GM23338 (cell line): Measurements from ENCODE around the gene XKR7. TPM values are rescaled to one million over a fixed set of nuclear protein-coding genes. Genes with fewer than 3 reads are reported as not detected.

Experiments used
- ATAC-seq: fragments of 200-7000 bp; cut with Tn5 transposase; 3 replicates; pipeline ENCODE4 v1.9.1; 2020
- DNase-seq: peaks from one replicate; pipeline ENCODE4 v3.0.0-alpha.2; 2015; ENCODE audit warnings: low spot score
- H2AFZ ChIP-seq: fragments of 200-600 bp; sonication (generic); 2 replicates; pipeline ENCODE4 v1.8.0; 2016; ENCODE audit warnings: antibody characterized with exemption, mild to moderate bottlenecking, moderate library complexity
- H3F3A ChIP-seq: fragments of 200-600 bp; sonication (generic); replicated peaks from 2 replicates; pipeline ENCODE4 v1.8.0; 2017; ENCODE audit warnings: antibody characterized with exemption, mixed run types, low read depth
- H3K27ac ChIP-seq: fragments of 200-600 bp; sonication (generic); 2 replicates; pipeline ENCODE4 v1.6.1; 2016; ENCODE audit warnings: low read depth
- H3K27me3 ChIP-seq: fragments of 200-600 bp; sonication (generic); 2 replicates; pipeline ENCODE4 v1.8.0; 2016; ENCODE audit warnings: mild to moderate bottlenecking, mixed run types, moderate library complexity; ENCODE audit not compliant: insufficient read depth
- H3K36me3 ChIP-seq: fragments of 200-600 bp; sonication (generic); 2 replicates; pipeline ENCODE4 v1.8.0; 2016; ENCODE audit warnings: mild to moderate bottlenecking; ENCODE audit not compliant: insufficient read depth
- H3K4me1 ChIP-seq: fragments of 200-600 bp; sonication (generic); 2 replicates; pipeline ENCODE4 v1.8.0; 2016; ENCODE audit warnings: mild to moderate bottlenecking, moderate library complexity; ENCODE audit not compliant: insufficient read depth
- H3K4me2 ChIP-seq: fragments of 200-600 bp; sonication (generic); 2 replicates; pipeline ENCODE4 v1.7.1; 2017; ENCODE audit warnings: mixed run types
- H3K4me3 ChIP-seq: fragments of 200-600 bp; sonication (generic); 2 replicates; pipeline ENCODE4 v1.6.1; 2016; ENCODE audit warnings: mixed run types
- H3K79me2 ChIP-seq: fragments of 200-600 bp; sonication (generic); replicated peaks from 2 replicates; pipeline ENCODE4 v1.8.0; 2017; ENCODE audit warnings: mild to moderate bottlenecking; ENCODE audit not compliant: insufficient read depth
- H3K9me2 ChIP-seq: fragments of 200-600 bp; sonication (generic); 2 replicates; pipeline ENCODE4 v1.8.0; 2017; ENCODE audit not compliant: insufficient read depth
- H4K20me1 ChIP-seq: fragments of 200-600 bp; sonication (generic); replicated peaks from 2 replicates; pipeline ENCODE4 v1.8.0; 2017; ENCODE audit warnings: mild to moderate bottlenecking; ENCODE audit not compliant: insufficient read depth
- H3K27ac Mint-ChIP-seq: 2 replicates; pipeline ENCODE4 v1.8.0; 2020; ENCODE audit warnings: inconsistent platforms, mild to moderate bottlenecking, moderate library complexity, mixed read lengths
- H3K27me3 Mint-ChIP-seq: 3 replicates; pipeline ENCODE4 v1.8.0; 2022; ENCODE audit warnings: low read depth, mild to moderate bottlenecking, moderate library complexity, mixed read lengths, inconsistent platforms; ENCODE audit not compliant: insufficient read depth, poor library complexity
- H3K36me3 Mint-ChIP-seq: 3 replicates; pipeline ENCODE4 v1.8.0; 2021; ENCODE audit warnings: low read depth, mild to moderate bottlenecking, inconsistent platforms, moderate library complexity, mixed read lengths
- H3K4me1 Mint-ChIP-seq: 3 replicates; pipeline ENCODE4 v1.8.0; 2020; ENCODE audit warnings: mild to moderate bottlenecking, inconsistent platforms, mixed read lengths
- H3K4me3 Mint-ChIP-seq: 3 replicates; pipeline ENCODE4 v1.8.0; 2021; ENCODE audit warnings: moderate library complexity, mild to moderate bottlenecking, inconsistent platforms, mixed read lengths
- H3K9me3 Mint-ChIP-seq: 3 replicates; pipeline ENCODE4 v1.8.0; 2020; ENCODE audit warnings: moderate library complexity, mild to moderate bottlenecking, inconsistent platforms, mixed read lengths
- CREB1 ChIP-seq: fragments of 250-450 bp; sonication (Bioruptor Pico); IDR thresholded peaks from 2 replicates; pipeline ENCODE4 v1.5.0; 2020; ENCODE audit warnings: low read depth, mild to moderate bottlenecking, moderate library complexity
- ETS1 ChIP-seq: IDR thresholded peaks from 2 replicates; pipeline ENCODE4 v1.6.1; 2016; ENCODE audit warnings: antibody characterized with exemption
- EZH2 ChIP-seq: fragments of 200-600 bp; sonication (generic); IDR thresholded peaks from one replicate; pipeline ENCODE4 v1.8.0; 2017; ENCODE audit warnings: antibody characterized with exemption, mild to moderate bottlenecking, low read depth; ENCODE audit not compliant: unreplicated experiment
- EZH2phosphoT487 ChIP-seq: fragments of 200-600 bp; sonication (generic); IDR thresholded peaks from one replicate; pipeline ENCODE4 v1.8.1; 2018; ENCODE audit warnings: antibody characterized with exemption; ENCODE audit not compliant: unreplicated experiment
- JUNB ChIP-seq: IDR thresholded peaks from one replicate; pipeline ENCODE4 v1.6.1; 2016; ENCODE audit warnings: antibody characterized with exemption; ENCODE audit not compliant: unreplicated experiment
- NANOG ChIP-seq: IDR thresholded peaks from 2 replicates; pipeline ENCODE4 v1.6.1; 2016; ENCODE audit warnings: antibody characterized with exemption, borderline replicate concordance
- POLR2AphosphoS5 ChIP-seq: IDR thresholded peaks from 2 replicates; pipeline ENCODE4 v1.6.1; 2016; ENCODE audit warnings: antibody characterized with exemption, low read depth
- STAT1 ChIP-seq: IDR thresholded peaks from one replicate; pipeline ENCODE4 v1.6.1; 2016; ENCODE audit warnings: antibody characterized with exemption; ENCODE audit not compliant: unreplicated experiment
- ZNF114 ChIP-seq: fragments of 250-450 bp; sonication (Bioruptor Pico); IDR thresholded peaks from 2 replicates; pipeline ENCODE4 v1.5.0; 2020; ENCODE audit warnings: mild to moderate bottlenecking, moderate library complexity
- polyA plus RNA-seq: library from polyadenylated mRNA; unstranded; fragments of >200 nt; fragmentation: Nextera tagmentation; extraction: Ambion mirVana; gene quantifications from 2 replicates; pipeline ENCODE4 v1.2.1, GENCODE V29; 2016
- total RNA-seq: library from RNA; depleted of rRNA; stranded (reverse); fragments of >200 nt; shearing (Covaris generic); gene quantifications from 2 replicates; pipeline ENCODE4 v1.2.3, GENCODE V29; 2014
- TF ChIP-seq, protein P1 (sequence below), 2 experiments: fragments of 200-600 bp in 1 of 2; sonication (generic) in 1 of 2; conservative IDR thresholded peaks; 2 replicates each; pipeline versions ENCODE4 v1.5.1 to v1.6.1; 2016 to 2017; ENCODE audit warnings: antibody characterized with exemption in 2 of 2, low read depth in 2 of 2, mild to moderate bottlenecking in 2 of 2, moderate library complexity in 1 of 2
- TF ChIP-seq, protein P2 (sequence below): IDR thresholded peaks from one replicate; pipeline ENCODE4 v1.6.1; 2018; ENCODE audit warnings: antibody characterized with exemption; ENCODE audit not compliant: unreplicated experiment
- TF ChIP-seq, protein P3 (sequence below): fragments of 250-450 bp; sonication (Bioruptor Pico); IDR thresholded peaks from 2 replicates; pipeline ENCODE4 v1.5.0; 2020; ENCODE audit warnings: mild to moderate bottlenecking, moderate library complexity

Gene XKR7
- total and polyA plus RNA-seq, 2 experiments from 2014 or later, result 0.61 to 3.9 TPM

DNA sequence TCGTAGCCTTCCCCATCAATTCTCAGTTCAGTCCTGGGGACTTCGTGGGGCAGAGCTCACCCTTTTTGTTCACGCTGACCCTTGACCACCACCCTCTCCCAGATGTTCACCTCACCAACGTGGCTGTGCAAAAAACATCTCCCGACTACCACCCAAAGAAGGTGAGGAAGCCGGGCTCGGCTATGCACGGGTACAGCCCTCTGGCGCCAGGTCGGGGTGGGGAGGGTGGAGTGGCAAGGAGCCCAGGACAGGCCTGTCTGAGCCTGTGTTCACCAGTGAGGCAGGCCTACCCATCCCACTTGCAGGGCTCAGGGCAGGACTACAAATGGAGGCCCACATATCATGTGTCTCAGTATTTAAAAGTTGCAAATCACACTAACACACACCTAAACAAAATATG, 34.3 kb upstream of the XKR7 start (continued):
- no peak for TF ChIP-seq ETS1
- TF ChIP-seq, protein P1, sequence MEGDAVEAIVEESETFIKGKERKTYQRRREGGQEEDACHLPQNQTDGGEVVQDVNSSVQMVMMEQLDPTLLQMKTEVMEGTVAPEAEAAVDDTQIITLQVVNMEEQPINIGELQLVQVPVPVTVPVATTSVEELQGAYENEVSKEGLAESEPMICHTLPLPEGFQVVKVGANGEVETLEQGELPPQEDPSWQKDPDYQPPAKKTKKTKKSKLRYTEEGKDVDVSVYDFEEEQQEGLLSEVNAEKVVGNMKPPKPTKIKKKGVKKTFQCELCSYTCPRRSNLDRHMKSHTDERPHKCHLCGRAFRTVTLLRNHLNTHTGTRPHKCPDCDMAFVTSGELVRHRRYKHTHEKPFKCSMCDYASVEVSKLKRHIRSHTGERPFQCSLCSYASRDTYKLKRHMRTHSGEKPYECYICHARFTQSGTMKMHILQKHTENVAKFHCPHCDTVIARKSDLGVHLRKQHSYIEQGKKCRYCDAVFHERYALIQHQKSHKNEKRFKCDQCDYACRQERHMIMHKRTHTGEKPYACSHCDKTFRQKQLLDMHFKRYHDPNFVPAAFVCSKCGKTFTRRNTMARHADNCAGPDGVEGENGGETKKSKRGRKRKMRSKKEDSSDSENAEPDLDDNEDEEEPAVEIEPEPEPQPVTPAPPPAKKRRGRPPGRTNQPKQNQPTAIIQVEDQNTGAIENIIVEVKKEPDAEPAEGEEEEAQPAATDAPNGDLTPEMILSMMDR (conservative IDR thresholded peaks at IDR 0.05; ENCODE audit: low read depth in 2 of 2), result no peak
- TF ChIP-seq, protein P2, sequence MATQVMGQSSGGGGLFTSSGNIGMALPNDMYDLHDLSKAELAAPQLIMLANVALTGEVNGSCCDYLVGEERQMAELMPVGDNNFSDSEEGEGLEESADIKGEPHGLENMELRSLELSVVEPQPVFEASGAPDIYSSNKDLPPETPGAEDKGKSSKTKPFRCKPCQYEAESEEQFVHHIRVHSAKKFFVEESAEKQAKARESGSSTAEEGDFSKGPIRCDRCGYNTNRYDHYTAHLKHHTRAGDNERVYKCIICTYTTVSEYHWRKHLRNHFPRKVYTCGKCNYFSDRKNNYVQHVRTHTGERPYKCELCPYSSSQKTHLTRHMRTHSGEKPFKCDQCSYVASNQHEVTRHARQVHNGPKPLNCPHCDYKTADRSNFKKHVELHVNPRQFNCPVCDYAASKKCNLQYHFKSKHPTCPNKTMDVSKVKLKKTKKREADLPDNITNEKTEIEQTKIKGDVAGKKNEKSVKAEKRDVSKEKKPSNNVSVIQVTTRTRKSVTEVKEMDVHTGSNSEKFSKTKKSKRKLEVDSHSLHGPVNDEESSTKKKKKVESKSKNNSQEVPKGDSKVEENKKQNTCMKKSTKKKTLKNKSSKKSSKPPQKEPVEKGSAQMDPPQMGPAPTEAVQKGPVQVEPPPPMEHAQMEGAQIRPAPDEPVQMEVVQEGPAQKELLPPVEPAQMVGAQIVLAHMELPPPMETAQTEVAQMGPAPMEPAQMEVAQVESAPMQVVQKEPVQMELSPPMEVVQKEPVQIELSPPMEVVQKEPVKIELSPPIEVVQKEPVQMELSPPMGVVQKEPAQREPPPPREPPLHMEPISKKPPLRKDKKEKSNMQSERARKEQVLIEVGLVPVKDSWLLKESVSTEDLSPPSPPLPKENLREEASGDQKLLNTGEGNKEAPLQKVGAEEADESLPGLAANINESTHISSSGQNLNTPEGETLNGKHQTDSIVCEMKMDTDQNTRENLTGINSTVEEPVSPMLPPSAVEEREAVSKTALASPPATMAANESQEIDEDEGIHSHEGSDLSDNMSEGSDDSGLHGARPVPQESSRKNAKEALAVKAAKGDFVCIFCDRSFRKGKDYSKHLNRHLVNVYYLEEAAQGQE, result no peak
- TF ChIP-seq CREB1 (CRISPR knock-in tag), result no peak
- no peak for TF ChIP-seq ZNF114 (CRISPR knock-in tag)
- no peak for TF ChIP-seq EZH2phosphoT487
- TF ChIP-seq POLR2AphosphoS5, result no peak
- TF ChIP-seq EZH2, result no peak
- TF ChIP-seq JUNB, result no peak
- TF ChIP-seq STAT1, result no peak

GRCh38 chr20:31934491-31934890, 33.5 kb upstream of the XKR7 start:
- no peak for DNase-seq
- no peaks in the 10 kb centered on the region; the same call in 2 of the 3 replicates for H3K9me3 Mint-ChIP-seq
- TF ChIP-seq NANOG (no peak), ETS1 (no peak), ZNF114 (CRISPR knock-in tag) (no peak), CREB1 (CRISPR knock-in tag) (no peak), EZH2phosphoT487 (no peak)
- TF ChIP-seq, protein P3, sequence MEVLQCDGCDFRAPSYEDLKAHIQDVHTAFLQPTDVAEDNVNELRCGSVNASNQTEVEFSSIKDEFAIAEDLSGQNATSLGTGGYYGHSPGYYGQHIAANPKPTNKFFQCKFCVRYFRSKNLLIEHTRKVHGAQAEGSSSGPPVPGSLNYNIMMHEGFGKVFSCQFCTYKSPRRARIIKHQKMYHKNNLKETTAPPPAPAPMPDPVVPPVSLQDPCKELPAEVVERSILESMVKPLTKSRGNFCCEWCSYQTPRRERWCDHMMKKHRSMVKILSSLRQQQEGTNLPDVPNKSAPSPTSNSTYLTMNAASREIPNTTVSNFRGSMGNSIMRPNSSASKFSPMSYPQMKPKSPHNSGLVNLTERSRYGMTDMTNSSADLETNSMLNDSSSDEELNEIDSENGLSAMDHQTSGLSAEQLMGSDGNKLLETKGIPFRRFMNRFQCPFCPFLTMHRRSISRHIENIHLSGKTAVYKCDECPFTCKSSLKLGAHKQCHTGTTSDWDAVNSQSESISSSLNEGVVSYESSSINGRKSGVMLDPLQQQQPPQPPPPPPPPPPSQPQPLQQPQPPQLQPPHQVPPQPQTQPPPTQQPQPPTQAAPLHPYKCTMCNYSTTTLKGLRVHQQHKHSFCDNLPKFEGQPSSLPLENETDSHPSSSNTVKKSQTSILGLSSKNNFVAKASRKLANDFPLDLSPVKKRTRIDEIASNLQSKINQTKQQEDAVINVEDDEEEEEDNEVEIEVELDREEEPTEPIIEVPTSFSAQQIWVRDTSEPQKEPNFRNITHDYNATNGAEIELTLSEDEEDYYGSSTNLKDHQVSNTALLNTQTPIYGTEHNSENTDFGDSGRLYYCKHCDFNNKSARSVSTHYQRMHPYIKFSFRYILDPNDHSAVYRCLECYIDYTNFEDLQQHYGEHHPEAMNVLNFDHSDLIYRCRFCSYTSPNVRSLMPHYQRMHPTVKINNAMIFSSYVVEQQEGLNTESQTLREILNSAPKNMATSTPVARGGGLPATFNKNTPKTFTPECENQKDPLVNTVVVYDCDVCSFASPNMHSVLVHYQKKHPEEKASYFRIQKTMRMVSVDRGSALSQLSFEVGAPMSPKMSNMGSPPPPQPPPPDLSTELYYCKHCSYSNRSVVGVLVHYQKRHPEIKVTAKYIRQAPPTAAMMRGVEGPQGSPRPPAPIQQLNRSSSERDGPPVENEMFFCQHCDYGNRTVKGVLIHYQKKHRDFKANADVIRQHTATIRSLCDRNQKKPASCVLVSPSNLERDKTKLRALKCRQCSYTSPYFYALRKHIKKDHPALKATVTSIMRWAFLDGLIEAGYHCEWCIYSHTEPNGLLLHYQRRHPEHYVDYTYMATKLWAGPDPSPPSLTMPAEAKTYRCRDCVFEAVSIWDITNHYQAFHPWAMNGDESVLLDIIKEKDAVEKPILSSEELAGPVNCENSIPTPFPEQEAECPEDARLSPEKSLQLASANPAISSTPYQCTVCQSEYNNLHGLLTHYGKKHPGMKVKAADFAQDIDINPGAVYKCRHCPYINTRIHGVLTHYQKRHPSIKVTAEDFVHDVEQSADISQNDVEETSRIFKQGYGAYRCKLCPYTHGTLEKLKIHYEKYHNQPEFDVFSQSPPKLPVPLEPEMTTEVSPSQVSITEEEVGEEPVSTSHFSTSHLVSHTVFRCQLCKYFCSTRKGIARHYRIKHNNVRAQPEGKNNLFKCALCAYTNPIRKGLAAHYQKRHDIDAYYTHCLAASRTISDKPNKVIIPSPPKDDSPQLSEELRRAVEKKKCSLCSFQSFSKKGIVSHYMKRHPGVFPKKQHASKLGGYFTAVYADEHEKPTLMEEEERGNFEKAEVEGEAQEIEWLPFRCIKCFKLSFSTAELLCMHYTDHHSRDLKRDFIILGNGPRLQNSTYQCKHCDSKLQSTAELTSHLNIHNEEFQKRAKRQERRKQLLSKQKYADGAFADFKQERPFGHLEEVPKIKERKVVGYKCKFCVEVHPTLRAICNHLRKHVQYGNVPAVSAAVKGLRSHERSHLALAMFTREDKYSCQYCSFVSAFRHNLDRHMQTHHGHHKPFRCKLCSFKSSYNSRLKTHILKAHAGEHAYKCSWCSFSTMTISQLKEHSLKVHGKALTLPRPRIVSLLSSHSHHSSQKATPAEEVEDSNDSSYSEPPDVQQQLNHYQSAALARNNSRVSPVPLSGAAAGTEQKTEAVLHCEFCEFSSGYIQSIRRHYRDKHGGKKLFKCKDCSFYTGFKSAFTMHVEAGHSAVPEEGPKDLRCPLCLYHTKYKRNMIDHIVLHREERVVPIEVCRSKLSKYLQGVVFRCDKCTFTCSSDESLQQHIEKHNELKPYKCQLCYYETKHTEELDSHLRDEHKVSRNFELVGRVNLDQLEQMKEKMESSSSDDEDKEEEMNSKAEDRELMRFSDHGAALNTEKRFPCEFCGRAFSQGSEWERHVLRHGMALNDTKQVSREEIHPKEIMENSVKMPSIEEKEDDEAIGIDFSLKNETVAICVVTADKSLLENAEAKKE, result no peak

More at GRCh38 chr20:31934491-31934890, 33.5 kb upstream of the XKR7 start:
- peaks cover 3% of the 10 kb centered on the region for H3K4me1 Mint-ChIP-seq
- no peaks in the 10 kb centered on the region for H3K9me2 ChIP-seq
- no peak overlapping the region for H2AFZ ChIP-seq
- H3F3A ChIP-seq, result no peaks in the 10 kb centered on the region
- peaks cover 9% of the 10 kb centered on the region; the same call in 1 of the 2 replicates for H3K4me1 ChIP-seq
- no peak overlapping the region for H3K4me3 ChIP-seq
- no peak overlapping the region for H3K27ac Mint-ChIP-seq
- no peak overlapping the region for H3K4me3 Mint-ChIP-seq
- H3K27me3 ChIP-seq, result no peaks in the 10 kb centered on the region
- H3K79me2 ChIP-seq, result no peaks in the 10 kb centered on the region
- H3K4me2 ChIP-seq, result no peak overlapping the region
- ATAC-seq, result no peak
- H4K20me1 ChIP-seq, result no peaks in the 10 kb centered on the region
- H3K27me3 Mint-ChIP-seq, result peaks cover 6% of the 10 kb centered on the region
- no peaks in the 10 kb centered on the region for H3K36me3 Mint-ChIP-seq
- no peak overlapping the region for H3K27ac ChIP-seq
- no peaks in the 10 kb centered on the region for H3K36me3 ChIP-seq
